Raji (cell line): ENCODE data around the gene FUT7.

Experiments used
- POLR2A ChIP-seq: IDR thresholded peaks from 2 replicates; pipeline ENCODE4 v1.6.1; 2011; ENCODE audit warnings: low read depth, low read length, control low read depth; ENCODE audit not compliant: insufficient read depth

The FUT7 gene

GRCh38 chr9:137069508-137070091, 37.7 kb upstream of the FUT7 start:
- TF ChIP-seq POLR2A: no peak

- TF ChIP-seq POLR2A: no peak
Measured at GRCh38 chr9:137068539-137069507, 36.9 kb upstream of the FUT7 start.

- TF ChIP-seq POLR2A: 0 out of 2 replicates have a peak, but pooled peaks have one; percentile 32
Measured at GRCh38 chr9:137067860-137068538, 36.1 kb upstream of the FUT7 start.

- TF ChIP-seq POLR2A: no peak
Measured at GRCh38 chr9:137066096-137066861, 34.4 kb upstream of the FUT7 start.

- no peak for TF ChIP-seq POLR2A
Measured at GRCh38 chr9:137065336-137065967, 33.6 kb upstream of the FUT7 start.

- TF ChIP-seq POLR2A: no peak
Measured at GRCh38 chr9:137064880-137065164, 32.9 kb upstream of the FUT7 start.

- TF ChIP-seq POLR2A: no peak
Measured at GRCh38 chr9:137064027-137064879, 32.4 kb upstream of the FUT7 start.

GRCh38 chr9:137063311-137064026, 31.6 kb upstream of the FUT7 start:
- no peak for TF ChIP-seq POLR2A

GRCh38 chr9:137062384-137062783, 30.5 kb upstream of the FUT7 start:
- no peak for TF ChIP-seq POLR2A

- TF ChIP-seq POLR2A: no peak
Measured at GRCh38 chr9:137058521-137059234, 26.8 kb upstream of the FUT7 start.

- no peak for TF ChIP-seq POLR2A
Measured at GRCh38 chr9:137057545-137057944, 25.7 kb upstream of the FUT7 start.

- no peak for TF ChIP-seq POLR2A
Measured at GRCh38 chr9:137056739-137057415, 25.0 kb upstream of the FUT7 start.
